HepG2 (cell line): ENCODE data around the gene TSSK3. TPM values are rescaled to one million over a fixed set of nuclear protein-coding genes. Genes with fewer than 3 reads are reported as not detected.

ENCODE experiments used
- AKAP8 ChIP-seq: sonication (generic); formaldehyde crosslinking; IDR thresholded peaks from 2 replicates; pipeline ENCODE4 v1.5.1; 2020; ENCODE audit warnings: mild to moderate bottlenecking, missing genetic modification reagents
- CEBPB ChIP-seq: IDR thresholded peaks from 2 replicates; pipeline ENCODE4 v1.6.1; 2011; ENCODE audit warnings: low read depth, low read length, improper control_type of control experiment, borderline replicate concordance
- CREB3 ChIP-seq: sonication (generic); formaldehyde crosslinking; IDR thresholded peaks from 2 replicates; pipeline ENCODE4 v1.5.0; 2020; ENCODE audit warnings: missing genetic modification reagents
- MTF1 ChIP-seq: sonication (generic); formaldehyde crosslinking; IDR thresholded peaks from 2 replicates; pipeline ENCODE4 v1.5.0; 2020; ENCODE audit warnings: missing genetic modification reagents
- NKX3-1 ChIP-seq: sonication (generic); formaldehyde crosslinking; IDR thresholded peaks from 2 replicates; pipeline ENCODE4 v1.5.0; 2020; ENCODE audit warnings: missing genetic modification reagents
- NRL ChIP-seq: sonication (generic); formaldehyde crosslinking; IDR thresholded peaks from 2 replicates; pipeline ENCODE4 v1.5.0; 2020; ENCODE audit warnings: missing genetic modification reagents, mild to moderate bottlenecking, moderate library complexity, borderline replicate concordance
- PATZ1 ChIP-seq: sonication (generic); formaldehyde crosslinking; IDR thresholded peaks from 2 replicates; pipeline ENCODE4 v1.4.0; 2020; ENCODE audit warnings: missing genetic modification reagents
- POLR2AphosphoS2 ChIP-seq: IDR thresholded peaks from 2 replicates; pipeline ENCODE4 v1.6.1; 2011; ENCODE audit warnings: low read depth, low read length, improper control_type of control experiment
- PREB ChIP-seq: sonication (generic); formaldehyde crosslinking; IDR thresholded peaks from 2 replicates; pipeline ENCODE4 v1.4.0; 2020; ENCODE audit warnings: missing genetic modification reagents
- RAD51 ChIP-seq: fragments of 450-650 bp; IDR thresholded peaks from 2 replicates; pipeline ENCODE4 v1.6.1; 2016; ENCODE audit warnings: borderline replicate concordance
- REST ChIP-seq, 2 experiments: IDR thresholded peaks; 2 replicates each; pipeline ENCODE4 v1.6.1; 2011 to 2012; ENCODE audit warnings: low read length in 2 of 2, borderline replicate concordance in 1 of 2, low read depth in 1 of 2, mild to moderate bottlenecking in 1 of 2, moderate library complexity in 1 of 2
- SKIL ChIP-seq: sonication (generic); formaldehyde crosslinking; IDR thresholded peaks from 2 replicates; pipeline ENCODE4 v1.8.0; 2022; ENCODE audit warnings: missing genetic modification reagents, mild to moderate bottlenecking, moderate library complexity, borderline replicate concordance
- ZBTB38 ChIP-seq: sonication (generic); formaldehyde crosslinking; IDR thresholded peaks from 2 replicates; pipeline ENCODE4 v1.5.1; 2020; ENCODE audit warnings: mild to moderate bottlenecking, missing genetic modification reagents
- ZNF446 ChIP-seq: sonication (generic); formaldehyde crosslinking; IDR thresholded peaks from 2 replicates; pipeline ENCODE4 v1.5.0; 2020; ENCODE audit warnings: mild to moderate bottlenecking, missing genetic modification reagents
- ZNF501 ChIP-seq: sonication (generic); formaldehyde crosslinking; IDR thresholded peaks from 2 replicates; pipeline ENCODE4 v1.5.1; 2020; ENCODE audit warnings: mild to moderate bottlenecking, moderate library complexity, missing genetic modification reagents
- ZNF572 ChIP-seq: sonication (generic); formaldehyde crosslinking; IDR thresholded peaks from 2 replicates; pipeline ENCODE4 v1.5.1; 2020; ENCODE audit warnings: mild to moderate bottlenecking, missing genetic modification reagents
- polyA plus RNA-seq, 8 experiments: library from polyadenylated mRNA; depleted of rRNA in 3 of 8; stranded (reverse) in 7 of 8; unstranded in 1 of 8; fragments of >200 nt; fragmentation: Illumina TruSeq in 4 of 8; extraction: Trizol in 4 of 8; gene quantifications; 2 replicates each; pipeline versions ENCODE4 v1.2.1 to v1.2.3, GENCODE V29; 2011 to 2016; ENCODE audit warnings: low read depth in 4 of 8, missing spikeins in 1 of 8, mixed read lengths in 1 of 8; ENCODE audit not compliant: insufficient read depth in 1 of 8
- total RNA-seq, 5 experiments: library from RNA; depleted of rRNA; stranded (reverse); fragments of >200 nt; fragmentation: Illumina TruSeq; extraction: Trizol; gene quantifications; 2 replicates each; pipeline ENCODE4 v1.2.3, GENCODE V29; 2016; ENCODE audit warnings: low read depth in 1 of 5

The TSSK3 gene
- total and polyA plus RNA-seq, 2 of the 13 experiments (the other 11 are each of a cell fraction or from before 2014, with no cell fraction given): 1.0 to 1.1 TPM

GRCh38 chr1:32321712-32322291, 40.5 kb upstream of the TSSK3 start (continued):
- no peak for TF ChIP-seq POLR2AphosphoS2
- TF ChIP-seq AKAP8 (CRISPR knock-in tag): no peak
- peak; percentile 71 for TF ChIP-seq ZNF501 (CRISPR knock-in tag)
- TF ChIP-seq RAD51: no peak
- TF ChIP-seq MTF1 (CRISPR knock-in tag): no peak
- TF ChIP-seq NKX3-1 (CRISPR knock-in tag): no peak
- peak; percentile 83 for TF ChIP-seq PATZ1 (CRISPR knock-in tag)
- no peak for TF ChIP-seq CEBPB
- no peak for TF ChIP-seq CREB3 (CRISPR knock-in tag)
- no peak for TF ChIP-seq PREB (CRISPR knock-in tag)
- peak in 1 of 2 experiments; percentile 67; a peak in 2 of 4 replicates for TF ChIP-seq REST (IDR thresholded peaks at IDR 0.05; ENCODE audit: borderline replicate concordance in 1 of 2, low read depth in 1 of 2, low read length in 2 of 2)
- TF ChIP-seq ZNF572 (CRISPR knock-in tag): no peak
- TF ChIP-seq SKIL: no peak
- no peak for TF ChIP-seq NRL
- peak; percentile 44; the same call in 1 of the 2 replicates for TF ChIP-seq ZBTB38
- TF ChIP-seq ZNF446: no peak
